HTR-8/SVneo (cell line): ENCODE data around the gene MRTFA.
"Not testable (repeated sequence)": the region's sequence is repeated elsewhere in the genome, so short reads cannot be mapped to it uniquely, and the experiment has no call there.

ENCODE experiments used
- DNase-seq: peaks from one replicate; pipeline ENCODE4 v3.0.0; 2011; ENCODE audit warnings: low spot score, mixed read lengths; ENCODE audit not compliant: insufficient read length
- FAIRE-seq: peaks from 2 replicates; lab custom pipeline; 2011; peaks lifted over from hg19 to GRCh38; lab: Jason Lieb, UNC

The MRTFA gene

GRCh38 chr22:40602231-40602630 is 34.3 kb downstream of the MRTFA start:
- DNase-seq (no peak), FAIRE-seq (no peak)

- DNase-seq (no peak), FAIRE-seq (no peak)
Measured at GRCh38 chr22:40599731-40600130, 36.8 kb downstream of the MRTFA start.

DNA sequence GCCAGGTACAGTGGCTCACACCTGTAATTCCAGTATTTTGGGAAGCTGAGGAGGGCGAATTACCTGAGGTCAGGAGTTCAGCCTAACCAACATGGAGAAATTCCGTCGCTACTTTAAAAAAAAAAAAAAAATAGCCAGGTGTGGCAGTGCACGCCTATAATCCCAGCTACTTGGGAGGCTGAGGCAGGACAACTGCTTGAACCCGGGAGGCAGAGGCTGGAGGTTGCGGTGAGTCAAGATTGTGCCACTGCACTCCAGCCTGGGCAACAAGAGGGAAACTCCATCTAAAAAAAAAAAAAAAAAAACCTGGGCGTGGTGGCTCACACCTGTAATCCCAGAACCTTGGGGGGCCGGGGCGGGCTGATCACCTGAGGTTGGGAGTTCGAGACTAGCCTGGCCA is 37.8 kb downstream of the MRTFA start:
- FAIRE-seq, DNase-seq: not testable (repeated sequence)

- FAIRE-seq (no peak), DNase-seq (no peak)
Measured at GRCh38 chr22:40597526-40598430, 38.7 kb downstream of the MRTFA start.

- DNase-seq = no peak
- FAIRE-seq = no peak
Measured at GRCh38 chr22:40595497-40596234, 40.9 kb downstream of the MRTFA start.

GRCh38 chr22:40594924-40595323 is 41.6 kb downstream of the MRTFA start:
- DNase-seq = no peak
- FAIRE-seq = no peak

- FAIRE-seq (no peak), DNase-seq (no peak)
Measured at GRCh38 chr22:40594346-40594745, 42.2 kb downstream of the MRTFA start.

- no peak for DNase-seq
Measured at GRCh38 chr22:40593460-40594273, 42.9 kb downstream of the MRTFA start.

GRCh38 chr22:40592352-40593113 is 44.0 kb downstream of the MRTFA start:
- FAIRE-seq = no peak

More at GRCh38 chr22:40593460-40594273, 42.9 kb downstream of the MRTFA start:
- FAIRE-seq = no peak

GRCh38 chr22:40588726-40589125 is 47.8 kb downstream of the MRTFA start:
- no peak for FAIRE-seq
- DNase-seq = no peak

More at GRCh38 chr22:40592352-40593113, 44.0 kb downstream of the MRTFA start:
- DNase-seq = no peak

- DNase-seq (no peak), FAIRE-seq (no peak)
Measured at GRCh38 chr22:40586781-40587180, 49.7 kb downstream of the MRTFA start.

GRCh38 chr22:40585310-40585751 is 51.2 kb downstream of the MRTFA start:
- FAIRE-seq (no peak), DNase-seq (no peak)

DNA sequence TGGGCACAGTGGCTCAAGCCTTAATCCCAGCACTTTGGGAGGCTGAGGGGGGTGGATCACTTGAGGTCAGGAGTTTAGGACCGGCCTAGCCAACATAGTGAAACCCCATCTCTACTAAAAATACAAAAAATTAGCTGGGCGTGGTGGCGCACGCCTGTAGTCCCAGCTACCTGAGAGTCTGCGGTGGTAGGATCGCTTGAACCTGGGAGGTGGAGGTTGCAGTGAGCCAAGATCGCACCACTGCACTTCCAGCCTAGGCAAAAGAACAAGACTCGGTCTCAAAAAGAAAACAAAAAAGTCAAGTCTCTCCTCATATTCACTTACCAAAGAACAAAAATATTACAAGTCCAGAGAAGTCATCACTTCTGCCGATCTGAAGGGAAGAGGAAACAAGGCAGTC is 51.8 kb downstream of the MRTFA start:
- FAIRE-seq, DNase-seq: not testable (repeated sequence)

DNA sequence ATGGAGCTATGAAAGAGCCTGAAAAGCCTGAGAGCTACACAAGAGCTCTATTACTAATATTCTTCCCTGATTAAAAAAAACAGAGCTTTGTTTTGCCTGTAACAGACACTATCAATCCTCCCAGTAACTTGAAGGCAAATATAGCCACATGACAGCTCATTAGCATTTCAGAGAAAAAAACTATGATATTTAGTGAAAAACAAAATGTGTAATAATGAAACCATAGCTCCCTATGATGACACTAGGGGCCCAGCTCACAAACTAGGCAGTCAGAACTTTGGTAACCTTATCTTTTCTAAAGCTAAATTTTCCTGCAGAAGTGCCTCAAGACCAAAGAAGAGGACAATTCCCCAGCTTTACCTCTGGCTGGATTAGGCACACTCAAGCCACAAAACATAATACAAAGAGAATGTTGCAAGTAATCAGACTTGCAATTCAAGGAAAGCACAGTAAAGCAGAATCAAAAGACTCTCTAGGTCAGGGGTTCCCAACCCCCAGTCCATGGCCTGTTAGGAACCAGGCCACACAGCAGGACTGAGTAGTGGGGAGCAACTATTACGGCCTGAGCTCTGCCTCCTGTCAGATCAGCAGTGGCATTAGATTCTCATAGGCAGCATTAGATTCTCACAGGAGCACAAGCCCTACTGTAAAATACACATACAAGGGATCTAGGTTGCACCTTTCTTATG is 53.3 kb downstream of the MRTFA start:
- DNase-seq = no peak
- FAIRE-seq = no peak

- no peak for FAIRE-seq
- DNase-seq = no peak
Measured at GRCh38 chr22:40582063-40582462, 54.5 kb downstream of the MRTFA start.

GRCh38 chr22:40580631-40581030 is 55.9 kb downstream of the MRTFA start:
- DNase-seq (no peak), FAIRE-seq (no peak)

DNA sequence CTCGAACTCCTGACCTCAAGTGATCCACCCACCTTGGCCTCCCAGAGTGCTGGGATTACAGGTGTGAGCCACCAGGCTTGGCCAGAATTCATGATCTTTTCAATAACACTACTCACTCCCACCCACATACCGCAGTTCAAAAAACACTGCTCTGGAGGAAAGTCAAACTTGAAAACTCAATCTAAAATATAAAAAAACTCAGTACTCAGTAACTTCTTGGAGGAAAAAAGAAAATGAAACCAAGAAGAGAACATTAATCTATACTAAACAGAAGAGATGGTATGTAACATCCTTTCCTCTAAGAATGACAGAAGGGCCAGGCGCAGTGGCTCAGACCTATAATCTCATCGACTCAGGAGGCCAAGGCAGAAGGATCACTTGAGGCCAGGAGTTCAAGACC is 58.3 kb downstream of the MRTFA start:
- FAIRE-seq (no peak), DNase-seq (no peak)

GRCh38 chr22:40572976-40573375 is 63.5 kb downstream of the MRTFA start:
- no peak for FAIRE-seq
- no peak for DNase-seq

- FAIRE-seq (no peak), DNase-seq (no peak)
Measured at GRCh38 chr22:40571887-40572286, 64.6 kb downstream of the MRTFA start.
